ENCODE measurements around the gene HIRA.

DNA sequence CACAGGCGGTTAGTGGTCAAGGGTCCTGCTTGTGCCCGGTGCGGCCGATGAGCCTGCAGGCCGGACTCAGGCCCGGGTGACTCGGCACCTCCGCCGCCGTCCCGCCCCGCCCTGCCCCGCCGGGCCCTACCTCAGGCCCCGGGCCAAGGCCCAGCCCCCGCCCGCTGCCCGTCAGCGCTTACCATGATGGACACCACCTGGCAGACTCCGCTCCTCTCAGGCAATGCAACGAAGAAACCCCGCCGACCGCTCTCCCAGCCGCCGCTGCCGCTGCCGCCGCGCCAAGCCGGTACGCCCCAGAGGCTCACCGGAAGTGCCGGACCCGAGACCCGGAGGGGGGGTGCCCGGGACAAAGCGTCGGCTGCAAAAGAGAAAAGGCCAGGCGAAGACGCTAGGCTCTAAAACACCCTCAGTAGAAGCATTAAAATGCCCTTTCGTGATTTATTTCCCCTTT is 47.4 kb upstream of the HIRA start, which contains the start of gene UFD1:
- TF ChIP-seq POLR2A (IDR thresholded peaks at IDR 0.05; ENCODE audit: low read depth, low read length) (peak; percentile 64; the same call in 1 of the 2 replicates), POLR2AphosphoS5 (IDR thresholded peaks at IDR 0.05; ENCODE audit: low read depth, low read length) (peak; percentile 58; the same call in 1 of the 2 replicates), TAF1 (IDR thresholded peaks at IDR 0.05; ENCODE audit: borderline replicate concordance, low read depth, low read length) (peak; percentile 73)
